Measurements from ENCODE around the gene FAM20C.

FAM20C gene

DNA sequence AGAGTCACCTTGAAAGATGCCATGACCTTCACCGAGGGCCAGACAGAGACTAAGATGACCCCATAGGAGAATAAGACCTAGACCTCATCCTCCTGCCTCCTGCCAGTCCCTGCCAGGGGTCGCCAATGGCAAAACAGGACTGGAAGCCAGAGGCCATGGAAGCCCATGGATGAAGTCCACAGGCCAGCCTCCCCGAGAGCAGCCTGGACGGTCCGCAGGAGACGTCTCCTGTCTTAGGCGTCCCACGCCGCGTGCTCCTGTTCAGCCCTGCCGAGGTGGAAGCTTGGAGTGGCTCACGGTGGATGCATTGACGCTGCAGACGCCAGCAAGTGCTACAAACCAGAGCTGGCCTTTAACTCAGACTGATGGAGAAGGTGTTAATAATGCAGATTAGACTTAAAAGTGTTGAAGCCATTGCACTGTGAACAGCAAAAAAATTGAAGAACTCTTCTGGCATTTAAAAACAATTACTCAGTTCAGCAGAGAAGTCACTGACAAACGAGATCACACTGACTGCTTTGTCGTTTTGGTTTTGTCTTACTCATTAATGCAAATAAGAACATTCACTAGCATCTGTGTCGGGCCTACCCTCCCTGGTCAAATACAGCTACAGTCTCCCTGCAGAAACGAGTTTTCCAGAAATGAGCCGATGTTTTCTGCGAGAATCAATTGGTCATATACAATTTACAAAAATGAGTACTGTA lies 38.1 kb upstream of the FAM20C start:
- CTCF ChIA-PET: no interaction called here
- H3K9me3 Mint-ChIP-seq: no peaks in the 10 kb centered on the region

DNA sequence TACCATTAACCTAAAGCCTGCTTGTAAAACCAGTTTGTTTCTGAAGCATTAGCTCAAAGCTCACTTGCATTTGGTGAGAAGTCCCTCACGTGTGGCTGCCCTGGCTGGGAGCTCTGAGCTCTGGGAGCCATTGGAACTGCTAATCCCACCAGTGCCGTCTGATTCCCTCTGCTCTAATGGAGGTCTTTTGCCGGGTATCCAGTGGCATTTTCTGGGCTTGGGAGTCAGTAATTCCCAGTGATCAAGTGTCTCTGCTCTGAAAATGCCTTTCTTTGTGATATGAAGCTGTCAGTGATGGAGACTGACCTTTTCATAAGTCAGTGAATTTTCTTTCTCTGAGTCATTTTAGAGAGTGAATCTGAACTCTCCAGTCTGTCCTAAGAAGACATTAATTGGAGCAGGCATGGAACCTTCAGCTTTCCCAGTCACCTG lies 36.9 kb upstream of the FAM20C start:
- Mint-ChIP-seq H3K27ac (no peak overlapping the region), H3K27me3 (peaks cover 5% of the 10 kb centered on the region), H3K4me3 (no peak overlapping the region), H3K36me3 (no peaks in the 10 kb centered on the region), H3K4me1 (peaks cover 3% of the 10 kb centered on the region), H3K9me3 (no peaks in the 10 kb centered on the region)
- no peak for DNase-seq
- CTCF ChIA-PET: no interaction called here

More for the DNA sequence above, 38.1 kb upstream of the FAM20C start:
- Mint-ChIP-seq H3K36me3 (no peaks in the 10 kb centered on the region), H3K27ac (no peak overlapping the region), H3K4me3 (no peak overlapping the region), H3K27me3 (peaks cover 7% of the 10 kb centered on the region), H3K4me1 (peaks cover 16% of the 10 kb centered on the region)
- DNase-seq: no peak

- Mint-ChIP-seq H3K27me3 (peaks cover 5% of the 10 kb centered on the region), H3K9me3 (no peaks in the 10 kb centered on the region), H3K36me3 (no peaks in the 10 kb centered on the region), H3K4me1 (no peaks in the 10 kb centered on the region), H3K4me3 (no peak overlapping the region), H3K27ac (no peak overlapping the region)
- no peak for DNase-seq
- CTCF ChIA-PET: no interaction called here
Measured at GRCh38 chr7:156111-157007, 36.0 kb upstream of the FAM20C start.

- no peak for DNase-seq
- peaks cover 5% of the 10 kb centered on the region for H3K27me3 Mint-ChIP-seq
- CTCF ChIA-PET: no interaction called here
- no peak overlapping the region for H3K4me3 Mint-ChIP-seq
- H3K4me1 Mint-ChIP-seq: no peaks in the 10 kb centered on the region
- no peaks in the 10 kb centered on the region for H3K36me3 Mint-ChIP-seq
- H3K9me3 Mint-ChIP-seq: no peaks in the 10 kb centered on the region
- H3K27ac Mint-ChIP-seq: no peak overlapping the region
Measured at GRCh38 chr7:157008-157310, 35.4 kb upstream of the FAM20C start.

- CTCF ChIA-PET: no interaction called here
- no peaks in the 10 kb centered on the region for H3K36me3 Mint-ChIP-seq
- H3K4me1 Mint-ChIP-seq: no peaks in the 10 kb centered on the region
- H3K27me3 Mint-ChIP-seq: peaks cover 5% of the 10 kb centered on the region
- no peak overlapping the region for H3K4me3 Mint-ChIP-seq
- no peaks in the 10 kb centered on the region for H3K9me3 Mint-ChIP-seq
- DNase-seq: no peak
- H3K27ac Mint-ChIP-seq: no peak overlapping the region
Measured at GRCh38 chr7:157771-158625, 34.4 kb upstream of the FAM20C start.

- H3K27me3 Mint-ChIP-seq: peaks cover 11% of the 10 kb centered on the region
- no peaks in the 10 kb centered on the region for H3K4me1 Mint-ChIP-seq
- no peak overlapping the region for H3K4me3 Mint-ChIP-seq
- H3K9me3 Mint-ChIP-seq: no peaks in the 10 kb centered on the region
- H3K36me3 Mint-ChIP-seq: no peaks in the 10 kb centered on the region
- no peak for DNase-seq
- no peak overlapping the region for H3K27ac Mint-ChIP-seq
- CTCF ChIA-PET: no interaction called here
Measured at GRCh38 chr7:158771-159170, 33.6 kb upstream of the FAM20C start.

- Mint-ChIP-seq H3K27ac (no peak overlapping the region), H3K27me3 (peaks cover 17% of the 10 kb centered on the region), H3K9me3 (no peaks in the 10 kb centered on the region), H3K4me1 (no peaks in the 10 kb centered on the region), H3K36me3 (no peaks in the 10 kb centered on the region), H3K4me3 (no peak overlapping the region)
- no peak for DNase-seq
- CTCF ChIA-PET: no interaction called here
Measured at GRCh38 chr7:159370-160270, 32.8 kb upstream of the FAM20C start.

- no peaks in the 10 kb centered on the region for H3K9me3 Mint-ChIP-seq
- no peak overlapping the region for H3K27ac Mint-ChIP-seq
- CTCF ChIA-PET: no interaction called here
- no peak for DNase-seq
- no peaks in the 10 kb centered on the region for H3K4me1 Mint-ChIP-seq
- no peak overlapping the region for H3K4me3 Mint-ChIP-seq
- H3K36me3 Mint-ChIP-seq: no peaks in the 10 kb centered on the region
- peaks cover 19% of the 10 kb centered on the region for H3K27me3 Mint-ChIP-seq
Measured at GRCh38 chr7:160958-161725, 31.2 kb upstream of the FAM20C start.

DNA sequence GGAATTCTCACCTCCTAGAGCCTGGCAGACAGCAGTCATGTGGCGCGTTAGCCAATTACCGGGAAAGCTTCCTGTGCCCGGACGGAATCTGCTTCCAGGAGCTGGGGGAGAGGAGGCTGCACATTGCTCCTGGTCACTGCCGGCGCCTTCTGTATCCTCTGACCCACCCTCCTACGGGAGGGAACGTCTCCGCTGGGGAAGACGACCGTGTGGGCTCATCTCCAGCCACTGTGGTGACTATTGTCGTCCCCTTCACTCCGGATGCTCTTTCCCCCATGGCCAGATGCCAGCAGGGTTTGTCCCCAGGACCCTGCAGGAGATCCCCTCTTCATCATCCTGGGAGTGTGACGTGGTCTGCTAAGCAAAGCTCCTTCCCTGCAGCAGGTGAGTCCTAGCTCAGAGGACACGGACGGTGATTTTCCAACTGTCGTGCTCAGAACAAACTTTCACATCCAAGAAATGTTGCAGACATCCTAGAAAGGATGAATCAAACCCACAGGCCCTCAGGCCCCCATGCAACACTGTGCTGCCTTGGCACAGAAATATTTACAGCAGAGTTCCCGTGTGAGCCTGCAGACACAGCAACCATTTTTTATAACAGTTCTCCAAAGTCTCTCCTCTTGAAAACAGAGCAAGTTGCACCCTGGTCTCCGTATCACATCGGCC lies 29.6 kb upstream of the FAM20C start:
- peaks cover 29% of the 10 kb centered on the region for H3K27me3 Mint-ChIP-seq
- no peaks in the 10 kb centered on the region for H3K4me1 Mint-ChIP-seq
- CTCF ChIA-PET: no interaction called here
- no peak overlapping the region for H3K4me3 Mint-ChIP-seq
- H3K9me3 Mint-ChIP-seq: no peaks in the 10 kb centered on the region
- no peak for DNase-seq
- H3K36me3 Mint-ChIP-seq: no peaks in the 10 kb centered on the region
- H3K27ac Mint-ChIP-seq: no peak overlapping the region

GRCh38 chr7:163298-163695 lies 29.1 kb upstream of the FAM20C start:
- Mint-ChIP-seq H3K36me3 (no peaks in the 10 kb centered on the region), H3K27me3 (peaks cover 29% of the 10 kb centered on the region), H3K9me3 (no peaks in the 10 kb centered on the region), H3K4me1 (no peaks in the 10 kb centered on the region), H3K4me3 (no peak overlapping the region), H3K27ac (no peak overlapping the region)
- no peak for DNase-seq
- CTCF ChIA-PET: no interaction called here

DNA sequence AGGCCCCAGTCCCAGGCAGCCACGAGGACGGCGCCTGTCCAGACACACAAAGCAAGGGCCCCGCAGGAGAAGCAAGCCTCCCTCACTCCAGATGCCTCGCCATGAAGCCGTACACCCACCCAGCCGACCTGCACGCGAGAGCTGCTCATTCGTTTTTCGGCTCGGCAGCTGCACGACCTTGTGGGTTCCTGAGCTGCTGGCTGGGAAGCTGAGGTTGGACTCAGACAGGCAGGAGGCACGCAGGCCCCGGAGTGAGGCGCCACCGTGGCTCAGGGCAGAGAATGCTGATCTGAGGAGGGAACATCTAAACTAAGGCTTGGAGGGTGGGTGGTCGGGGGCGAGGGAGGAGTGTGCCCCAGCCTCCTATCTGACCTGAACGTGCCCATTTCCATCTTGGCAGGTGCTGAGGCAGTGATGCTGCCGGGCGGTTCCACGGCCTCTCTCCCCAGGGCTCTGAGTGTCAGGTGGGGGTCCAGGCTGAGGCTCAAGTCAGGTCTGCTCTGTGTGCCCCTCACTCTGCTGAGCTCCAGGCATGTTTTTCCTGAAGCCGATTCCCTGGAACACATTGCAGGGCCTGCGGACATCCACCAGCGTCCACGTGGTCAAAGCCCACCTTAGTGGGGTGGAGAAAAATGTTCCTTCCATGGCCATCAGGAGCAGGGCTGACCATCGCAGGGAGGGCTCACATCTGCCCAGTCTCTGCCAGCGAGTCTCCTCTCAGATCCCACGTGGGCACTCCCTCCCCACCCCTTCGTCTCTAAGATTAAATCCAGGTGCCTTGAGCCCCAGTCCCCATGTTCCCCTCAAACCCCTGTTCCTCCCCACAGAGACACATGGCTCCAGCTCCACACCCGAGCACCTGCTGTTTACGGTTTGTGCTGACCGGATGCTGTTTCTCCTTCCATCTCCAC lies 28.1 kb upstream of the FAM20C start:
- Mint-ChIP-seq H3K4me3 (no peak overlapping the region), H3K36me3 (no peaks in the 10 kb centered on the region), H3K27ac (no peak overlapping the region), H3K27me3 (peaks cover 29% of the 10 kb centered on the region), H3K9me3 (no peaks in the 10 kb centered on the region), H3K4me1 (no peaks in the 10 kb centered on the region)
- CTCF ChIA-PET: no interaction called here
- DNase-seq: no peak

Measured in activated naive CD4-positive, alpha-beta T cell treated with anti-CD3 and anti-CD28 coated beads, Interleukin-2, amount 10 ng/mL, durations not matched to agents 7 days and 5 days (primary cell).